ENCODE data around the gene SLC25A17. TPM values are rescaled to one million over a fixed set of nuclear protein-coding genes. Genes with fewer than 3 reads are reported as not detected.
"Not testable (repeated sequence)": the region's sequence is repeated elsewhere in the genome, so short reads cannot be mapped to it uniquely, and the experiment has no call there.

Gene SLC25A17
- total RNA-seq, 2 experiments from 2014 or later, result 20.0 to 24.1 TPM

- ATAC-seq (no peak), DNase-seq (no peak)
- CTCF ChIA-PET, result interaction anchor here (1.0 to 2.1 kb wide), 4 partner anchors 19 to 171 kb away, joined by 3 to 7 read pairs (median 6); partner anchors contain the start of gene SLC25A17
- Mint-ChIP-seq H3K4me3 (no peak overlapping the region), H3K27me3 (ENCODE audit: low read depth) (no peaks in the 10 kb centered on the region), H3K27ac (peak overlapping the region; percentile 32), H3K9me3 (ENCODE audit: insufficient read depth) (no peaks in the 10 kb centered on the region), H3K4me1 (ENCODE audit: low read depth) (peaks cover 50% of the 10 kb centered on the region), H3K36me3 (ENCODE audit: low read depth) (peaks cover 26% of the 10 kb centered on the region)
- POLR2A ChIA-PET, result no interaction called here
These were observed 34.8 kb upstream of the SLC25A17 start for GRCh38 chr22:40853961-40854360.

DNA sequence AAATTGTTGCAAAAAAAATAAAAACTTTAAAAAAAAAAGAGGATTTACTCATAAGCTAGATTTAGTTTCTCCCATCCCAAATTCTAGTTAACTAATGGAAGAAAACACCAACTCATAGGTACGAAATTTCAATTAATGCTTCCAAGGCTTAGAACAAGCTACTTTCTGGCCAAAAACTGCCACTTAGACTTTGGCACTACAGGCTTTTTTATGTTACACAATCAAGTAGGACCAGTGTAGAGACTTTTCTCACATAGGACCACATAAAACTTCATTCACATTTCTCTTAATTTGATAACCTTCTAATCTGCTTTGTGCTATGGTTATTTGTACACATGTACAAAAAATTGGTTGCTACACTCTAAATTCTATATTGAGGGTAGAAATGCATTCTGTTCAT, 34.2 kb upstream of the SLC25A17 start:
- no peaks in the 10 kb centered on the region for H3K27me3 Mint-ChIP-seq (ENCODE audit: low read depth)
- peaks cover 45% of the 10 kb centered on the region for H3K4me1 Mint-ChIP-seq (ENCODE audit: low read depth)
- ChIA-PET POLR2A (interaction anchor here (0.6 to 0.7 kb wide), 2 partner anchors 9 to 238 kb away, joined by 3 to 7 read pairs; no protein-coding TSS in a partner anchor), CTCF (interaction anchor here (0.8 to 2.1 kb wide), 3 partner anchors 46 to 384 kb away, joined by 3 to 7 read pairs (median 7); no protein-coding TSS in a partner anchor)
- ATAC-seq (no peak), DNase-seq (no peak)
- no peak overlapping the region for H3K27ac Mint-ChIP-seq
- H3K36me3 Mint-ChIP-seq (ENCODE audit: low read depth), result peaks cover 28% of the 10 kb centered on the region
- H3K9me3 Mint-ChIP-seq (ENCODE audit: insufficient read depth), result no peaks in the 10 kb centered on the region
- no peak overlapping the region for H3K4me3 Mint-ChIP-seq

GRCh38 chr22:40845816-40846215, 26.7 kb upstream of the SLC25A17 start:
- POLR2A ChIA-PET; CTCF ChIA-PET; H3K9me3 Mint-ChIP-seq (ENCODE audit: insufficient read depth): not testable (repeated sequence)

DNA sequence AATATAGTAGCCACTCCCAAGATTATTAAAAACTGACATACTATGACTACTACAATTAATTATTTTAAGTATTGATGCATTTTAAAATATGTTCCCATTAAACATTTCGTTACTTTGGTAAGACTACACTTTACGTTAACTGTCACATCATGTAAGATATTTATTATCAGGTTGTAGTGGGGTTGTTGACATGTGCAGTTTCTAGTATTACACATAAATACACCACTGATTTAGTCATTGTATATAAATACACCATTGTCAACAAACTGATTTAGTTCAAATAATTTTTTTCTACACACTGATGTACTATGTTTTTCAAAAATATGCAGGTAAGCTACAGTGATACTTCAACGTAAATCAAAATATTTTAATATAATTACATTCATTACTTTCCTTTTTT, 25.8 kb upstream of the SLC25A17 start:
- H3K9me3 Mint-ChIP-seq (ENCODE audit: insufficient read depth), result no peaks in the 10 kb centered on the region
- H3K4me1 Mint-ChIP-seq (ENCODE audit: low read depth), result peaks cover 4% of the 10 kb centered on the region
- DNase-seq, result no peak
- ChIA-PET CTCF (no interaction called here), POLR2A (no interaction called here)
- no peak overlapping the region for H3K4me3 Mint-ChIP-seq
- H3K27ac Mint-ChIP-seq, result no peak overlapping the region
- no peaks in the 10 kb centered on the region for H3K27me3 Mint-ChIP-seq (ENCODE audit: low read depth)
- no peak for ATAC-seq
- H3K36me3 Mint-ChIP-seq (ENCODE audit: low read depth), result peaks cover 51% of the 10 kb centered on the region

More at GRCh38 chr22:40845816-40846215, 26.7 kb upstream of the SLC25A17 start:
- H3K27ac Mint-ChIP-seq; H3K27me3 Mint-ChIP-seq (ENCODE audit: low read depth); H3K4me1 Mint-ChIP-seq (ENCODE audit: low read depth); H3K4me3 Mint-ChIP-seq; DNase-seq; ATAC-seq: not testable (repeated sequence)
- peaks cover 46% of the 10 kb centered on the region for H3K36me3 Mint-ChIP-seq (ENCODE audit: low read depth)

DNA sequence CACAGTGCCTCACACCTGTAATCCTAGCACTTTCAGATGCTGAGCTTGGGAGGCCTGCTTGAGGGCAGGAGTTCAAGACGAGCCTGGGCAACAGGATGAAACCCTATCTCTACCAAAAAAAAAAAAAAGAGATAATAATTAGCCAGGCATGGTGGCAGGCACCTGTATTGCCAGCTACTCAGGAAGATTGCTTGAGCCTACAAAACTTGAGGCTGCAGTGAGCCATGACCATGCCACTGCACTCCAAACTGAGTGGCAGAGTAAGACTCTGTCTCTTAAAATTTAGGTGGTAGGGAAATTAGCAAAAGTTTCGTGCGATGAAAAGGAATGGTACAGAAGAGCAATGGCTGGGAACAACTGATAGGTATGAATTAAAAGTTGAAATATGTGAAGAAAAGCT, 19.3 kb upstream of the SLC25A17 start:
- CTCF ChIA-PET, result interaction anchor here (1.4 kb wide), 1 partner anchor 156 kb away, joined by 3 read pairs; no protein-coding TSS in a partner anchor
- no peaks in the 10 kb centered on the region for H3K27me3 Mint-ChIP-seq (ENCODE audit: low read depth)
- POLR2A ChIA-PET, result interaction anchor here (0.6 to 1.1 kb wide), 2 partner anchors 18 to 608 kb away, joined by 3 to 4 read pairs; partner anchors contain the start of genes ST13, TOB2 and XPNPEP3
- no peak overlapping the region for H3K27ac Mint-ChIP-seq
- H3K36me3 Mint-ChIP-seq (ENCODE audit: low read depth), result peaks cover 43% of the 10 kb centered on the region
- no peaks in the 10 kb centered on the region for H3K9me3 Mint-ChIP-seq (ENCODE audit: insufficient read depth)
- H3K4me3 Mint-ChIP-seq, result no peak overlapping the region
- H3K4me1 Mint-ChIP-seq (ENCODE audit: low read depth), result peaks cover 15% of the 10 kb centered on the region
- no peak for ATAC-seq
- no peak for DNase-seq

DNA sequence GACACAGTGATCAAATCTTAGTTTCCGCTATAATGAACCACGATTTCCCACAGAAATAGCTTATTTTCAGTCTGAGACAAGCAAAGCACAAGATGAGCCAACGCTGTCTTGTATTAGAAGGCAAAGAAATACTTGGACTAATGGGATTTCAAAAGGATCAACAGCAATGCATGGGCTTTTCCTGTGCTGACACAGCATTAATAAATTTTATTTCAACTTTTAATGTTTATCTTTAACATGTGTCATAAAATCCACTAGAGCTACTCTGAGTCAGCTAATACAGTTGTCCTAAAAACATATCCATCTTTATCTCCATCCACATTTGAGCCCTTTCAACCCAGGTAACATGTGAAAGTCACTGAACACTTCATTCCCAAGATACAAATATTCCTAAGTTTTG, 15.5 kb upstream of the SLC25A17 start:
- H3K36me3 Mint-ChIP-seq (ENCODE audit: low read depth), result peaks cover 36% of the 10 kb centered on the region
- ChIA-PET CTCF (interaction anchor here (0.6 to 2.8 kb wide), 3 partner anchors 12 to 151 kb away, joined by 3 to 8 read pairs (median 3); no protein-coding TSS in a partner anchor), POLR2A (no interaction called here)
- no peak for ATAC-seq
- no peak for DNase-seq
- no peaks in the 10 kb centered on the region for H3K27me3 Mint-ChIP-seq (ENCODE audit: low read depth)
- H3K27ac Mint-ChIP-seq, result no peak overlapping the region
- H3K9me3 Mint-ChIP-seq (ENCODE audit: insufficient read depth), result no peaks in the 10 kb centered on the region
- no peak overlapping the region for H3K4me3 Mint-ChIP-seq
- H3K4me1 Mint-ChIP-seq (ENCODE audit: low read depth), result peaks cover 15% of the 10 kb centered on the region

DNA sequence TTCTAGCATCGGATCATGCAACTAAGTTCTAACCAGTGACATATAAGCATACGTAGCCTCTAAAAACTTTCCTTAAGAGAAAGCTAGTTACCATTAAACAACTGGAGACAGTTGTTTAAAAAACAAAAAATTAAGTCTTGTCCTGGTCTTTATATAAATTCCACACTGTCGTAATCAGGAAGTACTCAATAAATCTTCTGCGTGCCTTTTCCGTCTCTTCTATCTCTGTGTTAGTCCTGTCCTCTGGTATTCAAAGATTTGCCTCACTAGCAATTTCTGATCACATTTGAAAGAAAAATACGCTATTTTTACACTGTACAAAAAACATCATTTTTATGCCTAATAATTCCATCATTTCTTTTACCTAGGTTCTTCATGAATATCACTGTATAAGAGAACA, 10.0 kb upstream of the SLC25A17 start:
- H3K27ac Mint-ChIP-seq, result no peak overlapping the region
- H3K36me3 Mint-ChIP-seq (ENCODE audit: low read depth), result peaks cover 37% of the 10 kb centered on the region
- H3K4me1 Mint-ChIP-seq (ENCODE audit: low read depth), result no peaks in the 10 kb centered on the region
- CTCF ChIA-PET, result interaction anchor here (1.4 kb wide), 1 partner anchor 146 kb away, joined by 5 read pairs; no protein-coding TSS in a partner anchor
- no peaks in the 10 kb centered on the region for H3K9me3 Mint-ChIP-seq (ENCODE audit: insufficient read depth)
- DNase-seq (no peak), ATAC-seq (no peak)
- H3K27me3 Mint-ChIP-seq (ENCODE audit: low read depth), result no peaks in the 10 kb centered on the region
- no peak overlapping the region for H3K4me3 Mint-ChIP-seq
- POLR2A ChIA-PET, result no interaction called here

DNA sequence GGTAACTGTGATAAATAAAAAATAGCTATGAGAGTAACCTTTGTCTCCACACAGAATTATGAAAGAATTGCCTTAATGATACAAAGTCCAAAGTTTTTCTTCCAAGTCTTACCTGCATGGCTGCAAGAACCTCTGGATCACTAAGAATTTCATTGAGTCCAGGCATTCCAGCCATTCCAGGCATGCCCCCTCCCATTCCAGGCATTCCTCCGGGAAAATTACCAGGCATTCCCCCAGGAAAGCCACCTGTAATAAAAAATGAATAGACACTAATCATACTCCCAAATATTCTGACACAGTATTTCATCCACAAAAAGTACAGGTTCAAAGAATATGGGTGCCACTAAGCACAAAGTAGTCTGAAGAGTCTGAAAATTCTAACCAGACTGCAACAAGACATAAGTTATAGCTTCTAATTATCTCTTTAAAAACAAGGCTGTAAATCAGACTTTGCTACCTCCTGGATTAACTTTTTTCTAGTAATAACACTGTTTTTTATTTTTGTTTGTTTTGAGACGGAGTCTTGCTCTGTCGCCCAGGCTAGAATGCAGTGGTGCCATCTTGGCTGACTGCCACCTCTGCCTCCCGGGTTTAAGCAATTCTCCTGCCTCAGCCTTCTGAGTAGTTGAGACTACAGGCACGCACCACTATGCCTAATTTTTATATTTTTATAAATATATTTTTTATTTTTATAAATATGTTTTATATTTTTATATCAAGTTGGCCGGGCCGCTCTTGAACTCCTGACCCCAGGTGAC, 8.0 kb upstream of the SLC25A17 start:
- ATAC-seq (no peak), DNase-seq (no peak)
- H3K4me1 Mint-ChIP-seq (ENCODE audit: low read depth), result no peaks in the 10 kb centered on the region
- H3K27ac Mint-ChIP-seq, result no peak overlapping the region
- no peak overlapping the region for H3K4me3 Mint-ChIP-seq
- peaks cover 29% of the 10 kb centered on the region for H3K36me3 Mint-ChIP-seq (ENCODE audit: low read depth)
- H3K9me3 Mint-ChIP-seq (ENCODE audit: insufficient read depth), result no peaks in the 10 kb centered on the region
- ChIA-PET CTCF (interaction anchor here (0.7 to 0.8 kb wide), 2 partner anchors 9 to 144 kb away, joined by 3 read pairs; no protein-coding TSS in a partner anchor), POLR2A (no interaction called here)
- H3K27me3 Mint-ChIP-seq (ENCODE audit: low read depth), result no peaks in the 10 kb centered on the region

- H3K36me3 Mint-ChIP-seq (ENCODE audit: low read depth), result peaks cover 28% of the 10 kb centered on the region
- H3K9me3 Mint-ChIP-seq (ENCODE audit: insufficient read depth); H3K4me1 Mint-ChIP-seq (ENCODE audit: low read depth); POLR2A ChIA-PET; H3K27ac Mint-ChIP-seq; DNase-seq; H3K4me3 Mint-ChIP-seq; ATAC-seq; H3K27me3 Mint-ChIP-seq (ENCODE audit: low read depth): not testable (repeated sequence)
- CTCF ChIA-PET, result interaction anchor here (0.8 kb wide), 1 partner anchor 10 kb away, joined by 3 read pairs; no protein-coding TSS in a partner anchor
These were observed 7.1 kb upstream of the SLC25A17 start for GRCh38 chr22:40826292-40826691.

DNA sequence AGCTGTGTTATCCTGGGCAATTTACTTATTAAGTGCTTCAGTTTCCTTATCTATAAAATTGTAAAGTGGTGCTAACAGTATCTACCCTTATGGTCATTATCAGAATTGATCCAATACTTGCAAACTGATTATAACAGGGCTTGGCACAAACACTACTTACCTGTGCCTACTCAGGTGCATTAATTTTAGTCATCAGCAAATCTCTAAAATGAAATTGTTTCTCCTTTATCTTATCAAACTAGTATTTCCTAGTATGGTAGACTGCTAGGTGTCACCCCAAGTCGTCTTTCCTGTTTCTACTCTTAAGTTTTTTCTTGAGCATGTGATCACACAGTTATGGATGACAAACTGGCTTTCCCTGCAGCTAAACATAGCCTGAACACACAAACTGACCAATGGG, 4.3 kb upstream of the SLC25A17 start:
- no peak for ATAC-seq
- H3K9me3 Mint-ChIP-seq (ENCODE audit: insufficient read depth), result no peaks in the 10 kb centered on the region
- no peak overlapping the region for H3K4me3 Mint-ChIP-seq
- ChIA-PET CTCF (interaction anchor here (0.9 to 1.4 kb wide), 2 partner anchors 14 to 140 kb away, joined by 3 to 5 read pairs; no protein-coding TSS in a partner anchor), POLR2A (interaction anchor here (1.1 kb wide), 1 partner anchor 33 kb away, joined by 3 read pairs; the partner anchor contains the start of genes ST13 and XPNPEP3)
- H3K36me3 Mint-ChIP-seq (ENCODE audit: low read depth), result peaks cover 15% of the 10 kb centered on the region
- peaks cover 13% of the 10 kb centered on the region for H3K4me1 Mint-ChIP-seq (ENCODE audit: low read depth)
- DNase-seq, result no peak
- H3K27ac Mint-ChIP-seq, result no peak overlapping the region
- H3K27me3 Mint-ChIP-seq (ENCODE audit: low read depth), result no peaks in the 10 kb centered on the region

- ATAC-seq, result no peak
- Mint-ChIP-seq H3K4me1 (ENCODE audit: low read depth) (peaks cover 32% of the 10 kb centered on the region), H3K36me3 (ENCODE audit: low read depth) (peaks cover 10% of the 10 kb centered on the region), H3K9me3 (ENCODE audit: insufficient read depth) (no peaks in the 10 kb centered on the region), H3K27me3 (ENCODE audit: low read depth) (no peaks in the 10 kb centered on the region), H3K27ac (peak overlapping the region; percentile 64), H3K4me3 (peak overlapping the region; percentile 94)
- CTCF ChIA-PET, result interaction anchor here (1.0 to 5.5 kb wide), 5 partner anchors 35 to 136 kb away, joined by 3 to 33 read pairs (median 4); no protein-coding TSS in a partner anchor
- POLR2A ChIA-PET, result interaction anchor here (1.0 to 2.6 kb wide), 2 partner anchors 37 to 1500 kb away, joined by 6 to 15 read pairs; partner anchors contain the start of genes RPL3, ST13 and XPNPEP3
- DNase-seq, result no peak
These were observed 524 bp upstream of the SLC25A17 start for GRCh38 chr22:40819599-40820140.
